CD14-positive monocyte (primary cell): Measurements from ENCODE around the gene SNRPD3. TPM values are rescaled to one million over a fixed set of nuclear protein-coding genes. Genes with fewer than 3 reads are reported as not detected.

Experiments
- DNase-seq, 3 donors: peaks; one replicate each; pipeline ENCODE4 v3.0.0-alpha.2; 2011 to 2022
- H2AFZ ChIP-seq: 2 replicates; pipeline ENCODE4 v1.6.0; 2012; ENCODE audit warnings: mild to moderate bottlenecking, low read depth, low read length, inconsistent platforms; ENCODE audit not compliant: insufficient read depth, poor library complexity, severe bottlenecking
- H3K27ac ChIP-seq, 2 donors: 1 replicate in 1 of 2; 2 replicates in 1 of 2; pipeline ENCODE4 v1.5.1; 2012 to 2013; ENCODE audit warnings: low read length in 2 of 2, control low read depth in 1 of 2, inconsistent platforms in 1 of 2, low read depth in 1 of 2, mild to moderate bottlenecking in 1 of 2
- H3K27me3 ChIP-seq, 2 donors: one replicate each; pipeline versions ENCODE4 v1.6.0 to v1.6.1; 2011 to 2013; ENCODE audit warnings: low read length in 2 of 2; ENCODE audit not compliant: control insufficient read depth in 2 of 2, insufficient read depth in 2 of 2
- H3K36me3 ChIP-seq, 2 donors: replicated peaks in 1 of 2; 1 replicate in 1 of 2; 2 replicates in 1 of 2; pipeline versions ENCODE4 v1.5.1 to v1.6.1; 2012 to 2013; ENCODE audit warnings: low read length in 2 of 2, control low read depth in 1 of 2, inconsistent platforms in 1 of 2, mild to moderate bottlenecking in 1 of 2; ENCODE audit not compliant: insufficient read depth in 2 of 2, control insufficient read depth in 1 of 2
- H3K4me1 ChIP-seq, 2 donors: 1 replicate in 1 of 2; 2 replicates in 1 of 2; pipeline versions ENCODE4 v1.5.1 to v1.6.1; 2012 to 2013; ENCODE audit warnings: low read length in 2 of 2, control low read depth in 1 of 2, inconsistent platforms in 1 of 2, mild to moderate bottlenecking in 1 of 2, moderate library complexity in 1 of 2; ENCODE audit not compliant: insufficient read depth in 2 of 2, control insufficient read depth in 1 of 2
- H3K4me2 ChIP-seq: replicated peaks from 2 replicates; pipeline ENCODE3; 2012; ENCODE audit warnings: low read length, moderate library complexity, mild to moderate bottlenecking; ENCODE audit not compliant: poor library complexity, severe bottlenecking; ENCODE audit errors: extremely low read depth
- H3K4me3 ChIP-seq, 3 experiments: fragments of 200-600 bp in 1 of 3; sonication (generic) in 1 of 3; replicated peaks in 1 of 3; 1 replicate in 2 of 3; 2 replicates in 1 of 3; pipeline ENCODE4 v1.5.1; 2011 to 2013; ENCODE audit warnings: low read length in 3 of 3, mild to moderate bottlenecking in 3 of 3, control low read depth in 2 of 3, low read depth in 2 of 3, inconsistent platforms in 1 of 3, moderate library complexity in 1 of 3
- H3K79me2 ChIP-seq: 2 replicates; pipeline ENCODE4 v1.6.0; 2012; ENCODE audit warnings: mild to moderate bottlenecking, control low read depth, inconsistent platforms, low read length, moderate library complexity; ENCODE audit not compliant: insufficient read depth
- H3K9ac ChIP-seq: 2 replicates; pipeline ENCODE4 v1.6.0; 2017; ENCODE audit warnings: low read length, mild to moderate bottlenecking; ENCODE audit not compliant: insufficient read depth, poor library complexity, severe bottlenecking
- H3K9me3 ChIP-seq, 2 donors: replicated peaks in 1 of 2; 1 replicate in 1 of 2; 2 replicates in 1 of 2; pipeline versions ENCODE4 v1.5.1 to v1.6.1; 2012 to 2013; ENCODE audit warnings: low read length in 2 of 2, control low read depth in 1 of 2; ENCODE audit not compliant: control insufficient read depth in 1 of 2, insufficient read depth in 1 of 2
- H4K20me1 ChIP-seq: 2 replicates; pipeline ENCODE4 v1.6.0; 2012; ENCODE audit warnings: mild to moderate bottlenecking, low read length, control low read depth, moderate library complexity; ENCODE audit not compliant: insufficient read depth
- H3K27ac Mint-ChIP-seq, 7 donors: one replicate each; pipeline ENCODE4 v1.8.0; 2020; ENCODE audit warnings: mild to moderate bottlenecking in 7 of 7, mixed read lengths in 7 of 7, moderate library complexity in 6 of 7, inconsistent platforms in 2 of 7
- H3K27me3 Mint-ChIP-seq, 3 donors: one replicate each; pipeline ENCODE4 v1.8.0; 2021 to 2022; ENCODE audit warnings: low read depth in 3 of 3, mild to moderate bottlenecking in 3 of 3, mixed read lengths in 3 of 3, moderate library complexity in 3 of 3, inconsistent platforms in 1 of 3
- H3K36me3 Mint-ChIP-seq, 2 donors: one replicate each; pipeline ENCODE4 v1.8.0; 2020; ENCODE audit warnings: mixed read lengths in 2 of 2, inconsistent platforms in 1 of 2, mild to moderate bottlenecking in 1 of 2
- H3K4me1 Mint-ChIP-seq: one replicate; pipeline ENCODE4 v1.8.0; 2020; ENCODE audit warnings: mild to moderate bottlenecking, mixed read lengths
- H3K4me3 Mint-ChIP-seq, 2 donors: one replicate each; pipeline ENCODE4 v1.8.0; 2020; ENCODE audit warnings: mild to moderate bottlenecking in 2 of 2, mixed read lengths in 2 of 2, moderate library complexity in 1 of 2
- H3K9me3 Mint-ChIP-seq, 7 donors: one replicate each; pipeline ENCODE4 v1.8.0; 2020 to 2022; ENCODE audit warnings: mixed read lengths in 7 of 7, mild to moderate bottlenecking in 6 of 7, moderate library complexity in 6 of 7, inconsistent platforms in 2 of 7
- WGBS: methylation state at CpG from one replicate; pipeline ENCODE4 v1.1.5; 2013; ENCODE audit warnings: missing lambda C conversion rate; ENCODE audit not compliant: insufficient coverage; 5-methylcytosine and 5-hydroxymethylcytosine counted together
- intact Hi-C, 2 donors: fragments of 100-400 bp; cut with micrococcal nuclease; formaldehyde crosslinking; loops; one replicate each; pipeline versions ENCODE4 v1.15.0 to v1.15.1; 2023
- polyA plus RNA-seq, 3 donors: library from polyadenylated mRNA; depleted of rRNA in 1 of 3; unstranded in 2 of 3; stranded (reverse) in 1 of 3; fragments of 300-500 nt in 2 of 3; fragments of >200 nt in 1 of 3; fragmentation: Illumina TruSeq in 2 of 3; gene quantifications; 1 replicate in 2 of 3; 2 replicates in 1 of 3; pipeline ENCODE4 v1.2.3, GENCODE V29; 2012 to 2021
- TF ChIP-seq, protein P1 (sequence below): fragments of 200-600 bp; IDR thresholded peaks from one replicate; pipeline ENCODE4 v1.8.0; 2022; ENCODE audit warnings: antibody characterized with exemption, mild to moderate bottlenecking

SNRPD3 gene
- polyA plus RNA-seq, 3 donors = 71.8 to 115 (median 80.9) TPM

DNA sequence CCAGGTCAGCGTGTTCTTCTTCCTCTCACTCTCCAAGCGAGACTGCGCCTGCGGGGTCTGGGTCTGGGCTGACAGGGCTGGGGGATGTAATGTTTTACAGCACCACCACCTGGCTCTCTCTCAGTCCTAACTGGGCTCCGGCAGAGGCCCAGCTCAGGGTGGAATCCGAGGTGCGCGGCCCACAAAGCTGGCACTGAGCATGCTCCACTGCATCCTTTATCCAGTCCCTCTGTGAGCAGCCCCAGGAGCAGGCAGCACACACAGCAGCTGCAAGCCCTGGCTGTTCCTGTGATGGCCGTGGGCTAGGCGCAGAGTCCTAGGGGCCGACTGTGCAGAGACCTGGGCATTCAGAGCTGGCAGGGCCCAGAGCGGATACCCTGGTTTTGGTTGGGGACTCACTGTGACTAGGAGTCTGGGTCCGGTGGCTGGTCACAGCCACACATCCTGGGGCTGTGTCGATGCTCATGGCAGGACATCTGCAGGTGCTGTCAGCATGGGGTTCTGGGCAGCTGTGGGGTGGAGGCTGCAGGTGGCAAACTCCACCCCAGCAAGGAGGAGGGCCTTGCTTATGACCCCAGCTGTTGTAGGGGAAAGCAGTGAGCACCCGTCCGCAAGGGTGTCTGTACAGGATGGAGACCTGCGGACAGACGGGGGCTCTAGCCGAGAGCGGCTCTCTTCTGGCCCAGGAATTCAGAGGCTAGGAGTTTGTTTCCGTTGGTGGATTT is 33.1 kb downstream of the SNRPD3 start:
- TF ChIP-seq, protein P1, sequence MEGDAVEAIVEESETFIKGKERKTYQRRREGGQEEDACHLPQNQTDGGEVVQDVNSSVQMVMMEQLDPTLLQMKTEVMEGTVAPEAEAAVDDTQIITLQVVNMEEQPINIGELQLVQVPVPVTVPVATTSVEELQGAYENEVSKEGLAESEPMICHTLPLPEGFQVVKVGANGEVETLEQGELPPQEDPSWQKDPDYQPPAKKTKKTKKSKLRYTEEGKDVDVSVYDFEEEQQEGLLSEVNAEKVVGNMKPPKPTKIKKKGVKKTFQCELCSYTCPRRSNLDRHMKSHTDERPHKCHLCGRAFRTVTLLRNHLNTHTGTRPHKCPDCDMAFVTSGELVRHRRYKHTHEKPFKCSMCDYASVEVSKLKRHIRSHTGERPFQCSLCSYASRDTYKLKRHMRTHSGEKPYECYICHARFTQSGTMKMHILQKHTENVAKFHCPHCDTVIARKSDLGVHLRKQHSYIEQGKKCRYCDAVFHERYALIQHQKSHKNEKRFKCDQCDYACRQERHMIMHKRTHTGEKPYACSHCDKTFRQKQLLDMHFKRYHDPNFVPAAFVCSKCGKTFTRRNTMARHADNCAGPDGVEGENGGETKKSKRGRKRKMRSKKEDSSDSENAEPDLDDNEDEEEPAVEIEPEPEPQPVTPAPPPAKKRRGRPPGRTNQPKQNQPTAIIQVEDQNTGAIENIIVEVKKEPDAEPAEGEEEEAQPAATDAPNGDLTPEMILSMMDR = no peak
- 98% methylated on average over 17 of the region's 21 CpGs for WGBS

GRCh38 chr22:24589518-24590030 is 33.8 kb downstream of the SNRPD3 start:
- no peaks in the 10 kb centered on the region for H3K9me3 Mint-ChIP-seq
- H2AFZ ChIP-seq = no peak overlapping the region
- WGBS = 96% methylated on average over 3 of the region's 7 CpGs
- peaks cover 8 to 15% of the 10 kb centered on the region in 2 donors for H3K4me1 ChIP-seq
- H3K36me3 Mint-ChIP-seq = no peaks in the 10 kb centered on the region
- no peaks in the 10 kb centered on the region for H3K79me2 ChIP-seq
- no peak for DNase-seq
- H3K36me3 ChIP-seq = no peaks in the 10 kb centered on the region
- H3K4me2 ChIP-seq = no peak overlapping the region
- TF ChIP-seq, protein P1 = no peak
- no peak overlapping the region for H3K27ac Mint-ChIP-seq
- no peak overlapping the region for H3K4me3 Mint-ChIP-seq
- H3K27me3 ChIP-seq = no peaks in the 10 kb centered on the region
- intact Hi-C loops = no loop called here
- H4K20me1 ChIP-seq = no peaks in the 10 kb centered on the region
- peaks cover 9% of the 10 kb centered on the region for H3K4me1 Mint-ChIP-seq
- peaks cover 0 to 9% (median 2%) of the 10 kb centered on the region in 3 donors for H3K27me3 Mint-ChIP-seq
- H3K9me3 ChIP-seq = no peaks in the 10 kb centered on the region
- H3K27ac ChIP-seq = no peak overlapping the region
- no peak overlapping the region for H3K4me3 ChIP-seq
- no peak overlapping the region for H3K9ac ChIP-seq

More for the DNA sequence above, 33.1 kb downstream of the SNRPD3 start:
- Histone ChIP-seq H3K36me3 (no peaks in the 10 kb centered on the region), H3K79me2 (no peaks in the 10 kb centered on the region), H3K4me2 (no peak overlapping the region), H3K4me3 (no peak overlapping the region), H2AFZ (no peak overlapping the region), H3K27ac (no peak overlapping the region), H3K9me3 (no peaks in the 10 kb centered on the region), H3K4me1 (peaks cover 8 to 15% of the 10 kb centered on the region in 2 donors), H3K27me3 (no peaks in the 10 kb centered on the region), H3K9ac (no peak overlapping the region), H4K20me1 (no peaks in the 10 kb centered on the region)
- Mint-ChIP-seq H3K4me1 (peaks cover 9% of the 10 kb centered on the region), H3K27me3 (peaks cover 0 to 9% (median 2%) of the 10 kb centered on the region in 3 donors), H3K36me3 (no peaks in the 10 kb centered on the region), H3K27ac (no peak overlapping the region), H3K4me3 (no peak overlapping the region), H3K9me3 (no peaks in the 10 kb centered on the region)
- intact Hi-C loops = no loop called here
- no peak for DNase-seq
